HL-60 (cell line): Measurements from ENCODE around the gene PRRX2.
"Not testable (repeated sequence)": the region's sequence is repeated elsewhere in the genome, so short reads cannot be mapped to it uniquely, and the experiment has no call there.

Experiments
- DNase-seq, 2 experiments: peaks; one replicate each; pipeline ENCODE4 v3.0.0-alpha.2; 2010 to 2020; ENCODE audit warnings: low read depth in 1 of 2, low spot score in 1 of 2
- H3K27ac ChIP-seq: fragments of 250-450 bp; sonication (Bioruptor Pico); replicated peaks from 2 replicates; pipeline ENCODE4 v1.5.1; 2020; ENCODE audit warnings: mild to moderate bottlenecking, moderate library complexity
- H3K27me3 ChIP-seq: fragments of 250-450 bp; sonication (Bioruptor Pico); 2 replicates; pipeline ENCODE4 v1.5.1; 2021; ENCODE audit warnings: mild to moderate bottlenecking, moderate library complexity; ENCODE audit not compliant: insufficient read depth, poor library complexity, severe bottlenecking
- H3K4me3 ChIP-seq: replicated peaks from 2 replicates; pipeline ENCODE4 v1.5.1; 2011; ENCODE audit warnings: mild to moderate bottlenecking, control low read depth, low read length; ENCODE audit not compliant: insufficient read depth
- CTCF ChIP-seq: IDR thresholded peaks from one replicate; pipeline ENCODE4 v1.5.1; 2011; ENCODE audit warnings: low read length, control low read depth, inconsistent platforms; ENCODE audit not compliant: insufficient read depth
- GABPA ChIP-seq: IDR thresholded peaks from 2 replicates; pipeline ENCODE4 v1.6.1; 2012; ENCODE audit warnings: low read depth
- POLR2AphosphoS5 ChIP-seq: IDR thresholded peaks from 2 replicates; pipeline ENCODE4 v1.6.1; 2012; ENCODE audit warnings: low read depth
- REST ChIP-seq: IDR thresholded peaks from 2 replicates; pipeline ENCODE4 v1.6.1; 2012; ENCODE audit warnings: low read depth; ENCODE audit not compliant: insufficient replicate concordance
- SPI1 ChIP-seq: IDR thresholded peaks from 2 replicates; pipeline ENCODE4 v1.6.1; 2012; ENCODE audit warnings: low read depth, mild to moderate bottlenecking, borderline replicate concordance

PRRX2 gene

GRCh38 chr9:129759804-129760502 lies 94.5 kb downstream of the PRRX2 start:
- no peak for TF ChIP-seq CTCF
- peaks cover 2% of the 10 kb centered on the region for H3K27me3 ChIP-seq
- no peak for DNase-seq
- no peak overlapping the region for H3K4me3 ChIP-seq
- no peak overlapping the region for H3K27ac ChIP-seq

GRCh38 chr9:129760784-129761183 lies 95.3 kb downstream of the PRRX2 start:
- H3K27me3 ChIP-seq, H3K4me3 ChIP-seq, H3K27ac ChIP-seq, DNase-seq: not testable (repeated sequence)

- DNase-seq: no peak
- Histone ChIP-seq H3K27ac (no peak overlapping the region), H3K4me3 (no peak overlapping the region), H3K27me3 (peaks cover 2% of the 10 kb centered on the region)
- TF ChIP-seq GABPA: no peak
Observed at GRCh38 chr9:129761293-129761900, 96.0 kb downstream of the PRRX2 start.

- Histone ChIP-seq H3K4me3 (no peak overlapping the region), H3K27ac (no peak overlapping the region), H3K27me3 (peaks cover 2% of the 10 kb centered on the region)
- no peak for DNase-seq
- TF ChIP-seq REST: no peak
- no peak for TF ChIP-seq POLR2AphosphoS5
- TF ChIP-seq GABPA: no peak
- TF ChIP-seq CTCF: no peak
- no peak for TF ChIP-seq SPI1
Observed at GRCh38 chr9:129761901-129762369, 96.5 kb downstream of the PRRX2 start.

- not testable (repeated sequence) for H3K4me3 ChIP-seq, H3K27me3 ChIP-seq
- peak overlapping the region; percentile 25 for H3K27ac ChIP-seq
- peak; percentile 78 to 81 for DNase-seq
Observed at GRCh38 chr9:129762370-129762984, 97.0 kb downstream of the PRRX2 start.
